Mesodermal cell (in vitro differentiated cells): ENCODE data around the gene PPY.

Experiments used
- H3K27ac ChIP-seq: 2 replicates; pipeline ENCODE4 v1.7.0; 2013; ENCODE audit warnings: mild to moderate bottlenecking, low read depth, low read length, moderate library complexity; ENCODE audit not compliant: severe bottlenecking
- H3K36me3 ChIP-seq: 2 replicates; pipeline ENCODE4 v1.7.1; 2013; ENCODE audit warnings: mild to moderate bottlenecking, low read length, moderate library complexity; ENCODE audit not compliant: control insufficient read depth, insufficient read depth
- H3K4me1 ChIP-seq: one replicate; pipeline ENCODE4 v1.7.1; 2013; ENCODE audit warnings: mild to moderate bottlenecking, low read length; ENCODE audit not compliant: insufficient read depth, control insufficient read depth, poor library complexity, severe bottlenecking
- H3K4me3 ChIP-seq: 2 replicates; pipeline ENCODE4 v1.7.0; 2013; ENCODE audit warnings: low read length, control low read depth, mild to moderate bottlenecking; ENCODE audit not compliant: insufficient read depth, poor library complexity, severe bottlenecking; ENCODE audit errors: extremely low read depth
- H3K9me3 ChIP-seq: 2 replicates; pipeline ENCODE4 v1.7.1; 2013; ENCODE audit warnings: mild to moderate bottlenecking, low read length, moderate library complexity; ENCODE audit not compliant: control insufficient read depth
- WGBS, 2 experiments: methylation state at CpG; one replicate each; pipeline ENCODE4 v1.1.5; 2013; ENCODE audit warnings: missing lambda C conversion rate in 2 of 2; ENCODE audit not compliant: insufficient coverage in 2 of 2; 5-methylcytosine and 5-hydroxymethylcytosine counted together

Gene PPY

GRCh38 chr17:43913584-43913983 is 28.7 kb downstream of the PPY start:
- no peaks in the 10 kb centered on the region for H3K4me1 ChIP-seq
- H3K4me3 ChIP-seq, result no peak overlapping the region
- H3K27ac ChIP-seq, result no peak overlapping the region
- no peaks in the 10 kb centered on the region for H3K9me3 ChIP-seq
- WGBS, 2 experiments, result 83 to 84% methylated on average over 2 to 4 of the region's 6 CpGs
- no peaks in the 10 kb centered on the region for H3K36me3 ChIP-seq

DNA sequence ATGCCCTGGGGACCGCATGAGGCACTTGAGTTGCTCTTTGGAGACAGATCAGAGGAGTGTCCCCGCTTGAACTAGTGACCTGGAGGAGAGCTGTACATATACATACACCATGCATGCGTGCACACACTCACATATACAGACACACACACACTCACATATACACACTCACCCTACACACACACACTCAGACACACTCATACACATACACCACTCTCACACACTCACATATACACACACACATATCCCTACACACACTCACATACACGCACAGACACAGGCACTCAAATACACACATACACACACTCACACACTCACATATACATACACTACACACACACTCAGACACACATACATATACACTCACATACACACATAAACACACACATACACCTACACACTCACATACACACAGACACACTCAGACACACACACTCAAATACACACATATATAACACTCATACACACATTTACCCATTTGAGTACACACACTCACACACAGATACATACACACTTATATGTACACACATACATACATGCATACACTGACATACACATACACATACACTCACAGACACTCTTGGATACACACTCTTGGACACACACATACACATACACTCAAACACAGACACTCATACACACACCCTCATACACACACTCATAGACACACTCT is 29.5 kb downstream of the PPY start:
- Histone ChIP-seq H3K9me3 (no peaks in the 10 kb centered on the region), H3K4me3 (no peak overlapping the region), H3K4me1 (peaks cover 2% of the 10 kb centered on the region), H3K36me3 (no peaks in the 10 kb centered on the region), H3K27ac (no peak overlapping the region)
- 0 to 60% methylated on average over 1 to 4 of the region's 4 CpGs for WGBS, 2 experiments

DNA sequence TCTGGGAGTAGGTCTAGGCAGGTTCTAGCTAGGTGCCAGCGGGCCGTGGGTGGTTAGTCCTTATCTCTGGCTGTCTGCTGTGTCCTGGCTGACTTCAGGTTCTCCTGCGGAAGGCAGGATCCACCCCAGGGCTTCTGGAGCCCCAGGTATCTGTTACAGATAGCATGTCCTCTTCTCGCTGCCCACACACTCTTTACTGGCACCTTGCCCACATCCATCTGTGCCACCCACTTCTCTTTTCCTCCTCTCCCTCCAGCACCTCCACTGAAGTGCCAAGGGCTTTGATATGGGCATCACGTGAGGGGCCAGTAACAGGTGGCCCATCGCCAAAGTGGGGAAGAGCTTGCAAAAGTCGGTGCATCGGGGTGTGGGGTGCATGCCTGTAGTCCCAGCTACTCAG is 30.4 kb downstream of the PPY start:
- WGBS, 2 experiments, result 89 to 90% methylated on average over 8 of the region's 8 CpGs
- Histone ChIP-seq H3K9me3 (no peaks in the 10 kb centered on the region), H3K27ac (no peak overlapping the region), H3K36me3 (no peaks in the 10 kb centered on the region), H3K4me3 (no peak overlapping the region), H3K4me1 (peaks cover 4% of the 10 kb centered on the region)

GRCh38 chr17:43909537-43910231 is 32.6 kb downstream of the PPY start:
- WGBS, 2 experiments, result 64 to 77% methylated on average over 6 to 7 of the region's 7 CpGs
- Histone ChIP-seq H3K9me3 (no peaks in the 10 kb centered on the region), H3K27ac (no peak overlapping the region), H3K36me3 (no peaks in the 10 kb centered on the region), H3K4me1 (peaks cover 13% of the 10 kb centered on the region), H3K4me3 (no peak overlapping the region)

DNA sequence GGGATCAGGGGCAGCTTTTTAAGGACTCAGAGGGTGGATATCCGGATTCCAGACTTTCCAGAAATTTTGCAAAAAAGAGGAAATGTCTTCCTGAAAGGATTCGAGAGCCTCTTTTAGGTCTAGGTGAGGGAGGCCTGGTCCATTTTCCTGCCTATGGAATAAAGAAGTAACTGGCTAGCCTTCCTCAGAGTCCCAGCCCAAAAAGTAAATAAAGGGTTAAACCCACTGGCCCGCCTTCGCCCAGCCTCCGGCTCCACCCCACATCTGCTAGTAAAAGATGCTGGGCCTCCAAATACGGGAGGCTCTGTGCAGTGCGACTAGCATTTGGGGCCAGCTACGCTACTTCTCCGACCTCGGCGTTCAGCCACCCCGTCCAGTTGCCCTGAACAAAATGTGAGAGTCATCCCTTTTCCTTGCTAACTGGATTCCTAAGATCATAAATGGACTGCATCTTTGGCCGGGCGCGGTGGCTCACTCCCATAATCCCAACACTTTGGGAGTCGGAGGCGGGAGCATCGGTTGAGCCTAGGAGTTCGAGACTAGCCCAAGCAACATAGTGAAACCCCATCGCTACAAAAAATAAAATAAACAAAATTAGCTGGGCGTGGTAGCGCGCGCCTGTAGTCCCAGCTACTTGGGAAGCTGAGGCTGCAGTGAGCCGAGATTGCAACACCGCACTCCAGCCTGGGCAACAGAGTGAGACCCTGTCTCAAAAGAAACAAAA is 34.1 kb downstream of the PPY start:
- no peaks in the 10 kb centered on the region for H3K36me3 ChIP-seq
- no peaks in the 10 kb centered on the region for H3K9me3 ChIP-seq
- H3K4me1 ChIP-seq, result peaks cover 13% of the 10 kb centered on the region
- 22 to 23% methylated on average over 23 to 24 of the region's 26 CpGs for WGBS, 2 experiments
- H3K27ac ChIP-seq, result peak overlapping the region; percentile 59
- peak overlapping the region; percentile 65 for H3K4me3 ChIP-seq

GRCh38 chr17:43907425-43907981 is 34.8 kb downstream of the PPY start, which contains the start of gene MPP2:
Gene MPP2 (minus strand): TSS chr17:43907536. CDS start chr17:43904460, 3,076 bp downstream.
- H3K27ac ChIP-seq, result peak within 1 kb of the TSS; percentile 59
- H3K4me3 ChIP-seq, result peak within 1 kb of the TSS; percentile 65
- WGBS, 2 experiments, result 0% methylated on average over 31 to 36 of the region's 36 CpGs
- H3K9me3 ChIP-seq, result no peaks in the 10 kb centered on the region
- peaks cover 13% of the 10 kb centered on the region for H3K4me1 ChIP-seq
- H3K36me3 ChIP-seq, result no peaks in the 10 kb centered on the region

GRCh38 chr17:43906951-43907424 is 35.3 kb downstream of the PPY start:
- Histone ChIP-seq H3K36me3 (no peaks in the 10 kb centered on the region), H3K27ac (peak overlapping the region; percentile 59), H3K4me1 (peaks cover 13% of the 10 kb centered on the region), H3K9me3 (no peaks in the 10 kb centered on the region), H3K4me3 (peak overlapping the region; percentile 65)
- WGBS, 2 experiments, result 0 to 2% methylated on average over 4 to 15 of the region's 29 CpGs

GRCh38 chr17:43905985-43906852 is 36.1 kb downstream of the PPY start:
- Histone ChIP-seq H3K9me3 (no peaks in the 10 kb centered on the region), H3K4me1 (peaks cover 13% of the 10 kb centered on the region), H3K27ac (peak overlapping the region; percentile 23), H3K36me3 (no peaks in the 10 kb centered on the region), H3K4me3 (peak overlapping the region; percentile 65)
- 3% methylated on average over 25 to 30 of the region's 37 CpGs for WGBS, 2 experiments

DNA sequence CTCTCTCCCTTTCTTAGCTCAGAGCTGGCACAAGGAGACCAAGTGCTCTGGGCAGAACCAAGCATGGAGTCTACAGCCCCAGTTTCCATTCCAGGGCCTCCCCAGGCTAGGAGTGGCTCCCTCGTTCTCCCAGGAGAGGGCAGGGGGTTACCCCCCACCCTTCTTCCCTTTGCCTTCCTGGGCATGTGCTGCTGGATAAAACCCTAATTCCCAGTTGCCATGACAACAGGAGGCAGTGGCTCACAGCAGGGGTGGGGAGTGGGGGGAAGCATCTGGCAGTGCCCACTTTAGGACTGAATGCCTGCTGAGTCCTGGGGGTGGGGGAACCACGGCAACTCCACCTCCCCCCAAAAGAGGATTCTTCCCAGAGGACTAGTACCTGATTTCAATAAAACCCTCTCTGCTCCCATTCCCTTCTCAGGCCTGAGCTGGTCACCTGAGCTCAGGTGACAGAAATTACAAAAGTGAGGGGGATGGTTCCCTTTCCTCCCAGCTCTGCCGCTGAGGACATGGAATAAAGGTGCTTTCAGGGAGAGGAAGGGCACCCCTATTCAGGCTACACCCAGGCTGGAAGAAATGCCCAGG is 36.8 kb downstream of the PPY start:
- H3K27ac ChIP-seq, result no peak overlapping the region
- 50 to 56% methylated on average over 1 to 2 of the region's 3 CpGs for WGBS, 2 experiments
- no peaks in the 10 kb centered on the region for H3K36me3 ChIP-seq
- H3K9me3 ChIP-seq, result no peaks in the 10 kb centered on the region
- peaks cover 16% of the 10 kb centered on the region for H3K4me1 ChIP-seq
- H3K4me3 ChIP-seq, result no peak overlapping the region
